Activated T-cell treated with anti-CD3 and anti-CD28 coated beads, Interleukin-2, amount 50 U/mL, for 72 hours (primary cell): ENCODE data around the gene MON1B. TPM values are rescaled to one million over a fixed set of nuclear protein-coding genes. Genes with fewer than 3 reads are reported as not detected.
A peak's percentile ranks its signal among the peaks of the same experiment; 100 is the strongest.

Experiments
- ATAC-seq, 2 donors: fragments of 150-1000 bp; cut with Tn5 transposase; replicated peaks in 1 of 2; 2 replicates each; pipeline ENCODE4 v1.10.0; 2021; ENCODE audit warnings: moderate library complexity in 2 of 2, mild to moderate bottlenecking in 1 of 2
- DNase-seq, 2 donors: peaks; one replicate each; pipeline ENCODE4 v3.0.0; 2021 to 2022; ENCODE audit warnings: mixed read lengths in 1 of 2
- H3K27ac Mint-ChIP-seq: one replicate; pipeline ENCODE4 v1.8.0; 2022; ENCODE audit warnings: mild to moderate bottlenecking, moderate library complexity, mixed read lengths
- H3K27me3 Mint-ChIP-seq: one replicate; pipeline ENCODE4 v1.8.0; 2022; ENCODE audit warnings: low read depth, mixed read lengths
- H3K36me3 Mint-ChIP-seq, 2 donors: one replicate each; pipeline ENCODE4 v1.8.0; 2022; ENCODE audit warnings: mixed read lengths in 2 of 2, mild to moderate bottlenecking in 1 of 2; ENCODE audit not compliant: insufficient read depth in 2 of 2
- H3K4me1 Mint-ChIP-seq: one replicate; pipeline ENCODE4 v1.8.0; 2022; ENCODE audit warnings: low read depth, mixed read lengths
- H3K4me3 Mint-ChIP-seq, 2 donors: one replicate each; pipeline ENCODE4 v1.8.0; 2022; ENCODE audit warnings: mild to moderate bottlenecking in 2 of 2, mixed read lengths in 2 of 2, moderate library complexity in 2 of 2
- H3K9me3 Mint-ChIP-seq, 2 donors: one replicate each; pipeline ENCODE4 v1.8.0; 2022; ENCODE audit warnings: mixed read lengths in 2 of 2
- total RNA-seq, 2 donors: library from RNA; stranded (reverse); gene quantifications; one replicate each; pipeline ENCODE4 v1.2.3, GENCODE V29; 2022

The MON1B gene
- total RNA-seq, 2 donors from 2014 or later: 72.1 to 79.9 TPM

- Mint-ChIP-seq H3K27ac (no peak overlapping the region), H3K27me3 (no peaks in the 10 kb centered on the region), H3K36me3 (no peaks in the 10 kb centered on the region), H3K9me3 (no peaks in the 10 kb centered on the region), H3K4me1 (peaks cover 15% of the 10 kb centered on the region), H3K4me3 (peak overlapping the region; percentile 78 to 84)
- DNase-seq (peak; percentile 80 to 87), ATAC-seq (peak; percentile 80 to 83)
Measured at GRCh38 chr16:77211880-77212740, 21.1 kb downstream of the MON1B start.

DNA sequence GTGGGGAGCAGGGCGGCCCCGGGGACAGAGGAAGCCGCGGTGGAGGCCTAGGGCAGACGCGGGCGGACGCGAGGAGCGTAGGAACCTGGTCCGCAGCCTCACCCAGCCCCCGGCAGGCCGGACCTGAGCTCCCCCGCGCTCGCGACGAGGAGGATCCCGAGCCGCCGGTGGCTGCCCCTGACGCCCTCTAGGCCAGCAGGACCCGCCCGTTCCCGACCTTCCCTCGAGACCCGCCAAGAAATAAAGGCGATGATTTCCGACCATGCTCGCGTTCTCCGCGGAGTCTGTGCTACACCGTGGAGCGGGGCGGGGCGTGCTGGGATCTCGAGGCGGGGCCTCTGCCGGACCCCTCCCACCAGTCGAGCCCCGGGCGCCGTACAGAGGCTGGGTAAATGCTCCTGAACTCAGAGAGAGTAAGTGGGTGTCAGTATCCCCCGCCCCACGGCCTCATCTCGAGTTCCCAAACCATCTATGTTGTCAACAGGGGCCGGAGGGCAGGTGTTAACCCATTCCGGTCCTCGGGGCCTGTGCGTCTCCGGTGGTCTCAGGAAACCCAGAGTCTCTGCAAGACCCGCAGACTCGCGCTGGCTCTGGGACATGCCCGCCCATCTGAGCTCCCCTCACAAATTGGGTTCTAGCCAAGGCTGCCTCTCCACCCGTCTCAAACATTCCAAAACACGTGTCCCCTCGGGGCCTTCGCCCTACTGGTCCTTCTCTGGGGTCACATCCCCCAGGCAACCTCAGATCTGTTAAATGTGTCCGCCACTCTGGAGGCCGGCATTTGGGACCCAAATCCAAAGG, 22.0 kb downstream of the MON1B start:
- Mint-ChIP-seq H3K27ac (no peak overlapping the region), H3K4me3 (peak overlapping the region; percentile 78 to 84), H3K27me3 (no peaks in the 10 kb centered on the region)

GRCh38 chr16:77213542-77214106, 22.6 kb downstream of the MON1B start:
- H3K4me1 Mint-ChIP-seq: peaks cover 15% of the 10 kb centered on the region
- H3K27me3 Mint-ChIP-seq: no peaks in the 10 kb centered on the region
- peak overlapping the region; percentile 78 to 84 for H3K4me3 Mint-ChIP-seq
- no peak overlapping the region for H3K27ac Mint-ChIP-seq
- DNase-seq (no peak), ATAC-seq (no peak)
- H3K36me3 Mint-ChIP-seq: no peaks in the 10 kb centered on the region
- H3K9me3 Mint-ChIP-seq: no peaks in the 10 kb centered on the region

More for the DNA sequence above, 22.0 kb downstream of the MON1B start:
- H3K4me1 Mint-ChIP-seq: peaks cover 15% of the 10 kb centered on the region
- peak; percentile 79 to 85 for DNase-seq
- H3K36me3 Mint-ChIP-seq: no peaks in the 10 kb centered on the region
- ATAC-seq: peak; percentile 84 to 87
- H3K9me3 Mint-ChIP-seq: no peaks in the 10 kb centered on the region

DNA sequence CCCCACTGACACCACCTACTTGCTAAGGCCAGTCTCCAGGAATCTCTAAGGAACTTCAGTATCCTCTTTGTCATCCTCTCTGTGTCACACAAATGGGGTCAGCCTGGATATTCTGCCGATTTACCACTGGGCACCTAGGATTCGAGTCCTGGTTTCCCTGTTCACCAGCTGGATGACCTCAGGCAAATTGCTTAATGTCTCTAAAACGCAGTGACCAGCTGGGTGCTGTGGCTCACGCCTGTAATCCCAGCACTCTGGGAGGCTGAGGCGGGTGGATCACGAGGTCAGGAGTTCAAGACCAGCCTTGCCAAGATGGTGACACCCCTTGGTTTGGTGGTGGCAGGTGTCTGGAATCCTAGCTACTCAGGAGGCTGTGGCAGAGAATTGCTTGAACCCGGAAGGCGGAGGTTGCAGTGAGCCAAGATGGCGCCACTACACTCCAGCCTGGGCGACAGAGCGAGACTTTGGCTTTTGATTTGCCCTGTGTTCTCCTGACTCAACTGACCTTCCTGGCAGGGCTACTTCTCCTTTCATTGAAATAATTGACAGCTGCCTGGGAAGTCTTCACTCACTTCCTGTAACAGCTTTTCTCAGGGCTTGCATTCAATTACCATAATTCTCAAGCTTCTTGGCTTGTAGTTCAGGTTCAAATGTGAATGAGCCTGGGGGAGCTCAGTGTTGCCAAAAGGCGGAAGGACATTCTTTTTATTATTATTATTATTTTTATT, 23.6 kb downstream of the MON1B start:
- H3K9me3 Mint-ChIP-seq: no peaks in the 10 kb centered on the region
- no peak overlapping the region for H3K4me3 Mint-ChIP-seq
- H3K4me1 Mint-ChIP-seq: peaks cover 15% of the 10 kb centered on the region
- ATAC-seq (no peak), DNase-seq (no peak)
- H3K36me3 Mint-ChIP-seq: no peaks in the 10 kb centered on the region
- H3K27me3 Mint-ChIP-seq: no peaks in the 10 kb centered on the region
- no peak overlapping the region for H3K27ac Mint-ChIP-seq

DNA sequence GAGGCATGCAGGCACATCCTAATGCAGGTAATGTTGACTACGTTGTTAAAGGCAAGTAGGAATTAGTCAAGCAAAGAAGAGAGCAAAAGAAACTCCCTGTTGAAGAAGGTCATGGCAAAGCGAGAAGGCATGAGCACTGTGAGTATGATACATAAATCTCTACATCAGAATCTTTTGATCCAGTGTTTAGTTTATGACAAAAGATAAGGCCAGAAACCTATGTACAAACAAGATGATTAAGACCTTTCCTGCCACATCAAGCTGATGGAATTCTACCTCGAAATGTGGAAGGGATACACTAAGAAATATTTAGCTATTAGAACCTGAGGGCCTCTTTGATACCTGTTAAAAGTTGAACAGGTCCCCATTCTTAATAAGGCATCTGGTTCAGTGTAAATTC, 28.4 kb downstream of the MON1B start:
- DNase-seq: no peak
- Mint-ChIP-seq H3K27me3 (no peaks in the 10 kb centered on the region), H3K9me3 (no peaks in the 10 kb centered on the region), H3K4me1 (no peaks in the 10 kb centered on the region), H3K27ac (no peak overlapping the region), H3K4me3 (no peak overlapping the region), H3K36me3 (no peaks in the 10 kb centered on the region)
- no peak for ATAC-seq

DNA sequence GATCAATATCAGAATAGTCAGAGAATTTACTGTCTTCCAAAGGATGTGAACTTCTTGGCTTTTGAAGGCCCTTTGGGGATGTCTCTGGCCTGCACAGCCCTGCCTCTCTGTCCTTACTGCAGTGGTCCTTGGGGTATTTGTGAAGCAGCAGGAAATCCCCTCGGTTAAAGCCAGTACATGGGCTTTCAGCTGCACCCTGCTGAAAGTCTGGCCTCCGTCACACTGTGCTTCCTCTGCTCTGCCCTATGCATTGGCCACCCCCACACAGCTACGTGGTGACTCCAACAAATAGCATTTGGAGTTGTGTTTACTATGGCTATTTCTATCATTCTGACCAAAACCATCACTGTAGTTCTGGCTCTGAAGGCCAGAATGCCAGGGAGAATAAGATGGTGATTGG, 29.4 kb downstream of the MON1B start:
- Mint-ChIP-seq H3K9me3 (no peaks in the 10 kb centered on the region), H3K4me3 (no peak overlapping the region), H3K36me3 (no peaks in the 10 kb centered on the region), H3K4me1 (no peaks in the 10 kb centered on the region), H3K27me3 (no peaks in the 10 kb centered on the region), H3K27ac (no peak overlapping the region)
- no peak for ATAC-seq
- DNase-seq: no peak

- no peaks in the 10 kb centered on the region for H3K4me1 Mint-ChIP-seq
- no peak overlapping the region for H3K27ac Mint-ChIP-seq
- H3K9me3 Mint-ChIP-seq: no peaks in the 10 kb centered on the region
- no peaks in the 10 kb centered on the region for H3K27me3 Mint-ChIP-seq
- ATAC-seq (no peak), DNase-seq (no peak)
- H3K4me3 Mint-ChIP-seq: no peak overlapping the region
- no peaks in the 10 kb centered on the region for H3K36me3 Mint-ChIP-seq
Measured at GRCh38 chr16:77221482-77221881, 30.5 kb downstream of the MON1B start.

GRCh38 chr16:77223184-77223583, 32.2 kb downstream of the MON1B start:
- no peaks in the 10 kb centered on the region for H3K36me3 Mint-ChIP-seq
- no peaks in the 10 kb centered on the region for H3K9me3 Mint-ChIP-seq
- ATAC-seq: no peak
- H3K27me3 Mint-ChIP-seq: no peaks in the 10 kb centered on the region
- H3K4me3 Mint-ChIP-seq: no peak overlapping the region
- peak; percentile 29 to 44 for DNase-seq
- no peak overlapping the region for H3K27ac Mint-ChIP-seq
- peaks cover 11% of the 10 kb centered on the region for H3K4me1 Mint-ChIP-seq

DNA sequence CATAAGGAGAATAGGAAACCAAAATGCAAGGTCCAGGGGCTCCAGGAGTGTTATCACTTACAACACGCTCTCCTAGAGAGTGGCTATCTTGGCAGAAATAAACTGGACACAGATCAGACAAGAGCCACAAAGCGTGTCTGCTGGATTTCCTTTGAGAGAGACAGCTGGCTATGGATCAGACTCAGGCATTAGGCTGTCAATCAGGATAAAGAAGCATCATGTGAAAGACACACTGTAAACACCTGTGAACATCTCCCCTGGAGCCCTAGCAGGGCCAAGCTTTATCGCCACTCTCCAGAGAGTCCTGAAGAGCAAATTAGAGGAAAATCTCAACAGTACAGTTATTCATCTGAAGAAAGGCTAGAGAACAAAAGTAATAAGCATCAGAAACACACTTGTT, 34.2 kb downstream of the MON1B start:
- DNase-seq: no peak
- Mint-ChIP-seq H3K27ac (no peak overlapping the region), H3K36me3 (no peaks in the 10 kb centered on the region), H3K27me3 (peaks cover 6% of the 10 kb centered on the region), H3K4me3 (no peak overlapping the region), H3K9me3 (no peaks in the 10 kb centered on the region), H3K4me1 (peaks cover 17% of the 10 kb centered on the region)
- ATAC-seq: no peak

GRCh38 chr16:77227745-77228144, 36.8 kb downstream of the MON1B start:
- DNase-seq: peak; percentile 15 to 19
- no peak overlapping the region for H3K4me3 Mint-ChIP-seq

DNA sequence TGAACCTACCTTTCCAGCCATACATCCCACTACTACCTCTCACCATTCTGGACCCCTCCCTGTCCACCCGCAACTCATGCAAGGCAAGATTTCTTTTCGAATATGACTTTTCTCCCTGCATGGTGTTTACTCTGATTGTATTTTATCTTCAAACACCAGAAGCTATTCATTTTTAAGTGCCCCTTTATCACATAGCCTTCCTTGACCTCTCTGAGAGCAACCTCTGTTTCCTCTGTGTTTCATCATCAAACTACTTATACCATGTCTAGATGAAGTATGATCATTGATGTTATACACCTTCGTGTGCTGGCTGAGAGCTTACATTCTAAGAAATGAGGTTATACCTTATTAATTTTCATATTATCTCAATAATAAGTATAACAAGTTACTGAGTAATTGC, 40.1 kb downstream of the MON1B start:
- H3K4me3 Mint-ChIP-seq: no peak overlapping the region
- no peaks in the 10 kb centered on the region for H3K36me3 Mint-ChIP-seq
- peaks cover 19% of the 10 kb centered on the region for H3K4me1 Mint-ChIP-seq
- H3K9me3 Mint-ChIP-seq: no peaks in the 10 kb centered on the region
- no peak for ATAC-seq
- no peak for DNase-seq
- H3K27me3 Mint-ChIP-seq: peaks cover 33% of the 10 kb centered on the region
- no peak overlapping the region for H3K27ac Mint-ChIP-seq

More at GRCh38 chr16:77227745-77228144, 36.8 kb downstream of the MON1B start:
- no peak overlapping the region for H3K27ac Mint-ChIP-seq
- peaks cover 17% of the 10 kb centered on the region for H3K4me1 Mint-ChIP-seq
- H3K27me3 Mint-ChIP-seq: peaks cover 13% of the 10 kb centered on the region
- H3K9me3 Mint-ChIP-seq: no peaks in the 10 kb centered on the region
- peak; percentile 83 to 94 for ATAC-seq
- no peaks in the 10 kb centered on the region for H3K36me3 Mint-ChIP-seq

DNA sequence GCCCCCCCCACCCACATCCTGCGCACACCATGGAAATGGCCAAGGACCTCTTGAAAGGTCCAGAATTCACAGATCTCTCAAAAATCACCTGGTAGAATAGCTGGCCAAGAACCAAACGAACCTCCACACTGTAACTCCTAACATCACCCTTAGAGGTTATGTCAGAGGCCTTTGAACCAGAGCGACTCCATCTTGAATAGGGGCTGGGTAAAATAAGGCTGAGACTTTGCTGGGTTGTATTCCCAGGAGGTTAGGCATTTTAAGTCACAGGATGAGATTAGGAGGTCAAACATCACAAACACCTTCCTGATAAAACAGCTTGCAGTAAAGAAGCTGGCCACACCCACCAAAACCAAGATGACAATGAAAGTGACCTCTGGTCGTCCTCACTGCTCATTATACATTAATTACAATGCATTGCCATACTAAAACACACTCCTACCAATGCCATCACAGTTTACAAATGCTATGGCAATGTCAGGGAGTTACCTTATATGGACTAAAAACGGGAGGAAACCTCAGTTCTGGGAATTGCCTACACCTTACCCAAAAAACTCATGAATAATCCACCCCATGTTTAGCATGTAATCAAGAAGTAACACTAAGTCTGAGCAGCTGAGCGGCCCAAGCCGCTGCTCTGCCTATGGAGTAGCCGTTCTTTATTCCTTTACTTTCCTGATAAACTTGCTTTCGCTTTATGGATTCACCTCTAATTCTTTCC, 43.0 kb downstream of the MON1B start:
- Mint-ChIP-seq H3K27me3 (peaks cover 39% of the 10 kb centered on the region), H3K4me1 (peaks cover 6% of the 10 kb centered on the region), H3K9me3 (no peaks in the 10 kb centered on the region), H3K27ac (no peak overlapping the region), H3K36me3 (no peaks in the 10 kb centered on the region), H3K4me3 (no peak overlapping the region)
- DNase-seq (no peak), ATAC-seq (no peak)
